K562 (cell line): ENCODE measurements around the gene TSC1. TPM values are rescaled to one million over a fixed set of nuclear protein-coding genes. Genes with fewer than 3 reads are reported as not detected.

Source experiments
- ATAC-seq: fragments of 200-7000 bp; cut with Tn5 transposase; 3 replicates; pipeline ENCODE4 v1.9.1; 2020; ENCODE audit warnings: moderate library complexity
- BruUV-seq: library from RNA; stranded (reverse); fragments of 400-500 nt; replicated peaks from 2 replicates; lab custom pipeline; 2021; lab: Mats Ljungman, UMichigan
- CTCF ChIA-PET: fragments of 300-600 bp; formaldehyde crosslinking; extraction: SDS; loops from one replicate; lab custom pipeline; 2021; ENCODE audit warnings: low intra/inter-chr PET ratio; lab: Yijun Ruan, JAX
- POLR2A ChIA-PET: fragments of 300-600, 350-650 bp; sonication (Branson Sonifier 250); formaldehyde crosslinking; extraction: SDS; loops from one replicate; lab custom pipeline; 2021; ENCODE audit warnings: antibody characterized with exemption, inconsistent platforms; lab: Yijun Ruan, JAX
- DNase-seq, 4 experiments: peaks; one replicate each; pipeline versions ENCODE4 v3.0.0 to v3.0.0-alpha.2; 2011 to 2018; ENCODE audit warnings: low spot score in 3 of 4, mixed read lengths in 3 of 4; ENCODE audit errors: extremely low read depth in 1 of 4
- FAIRE-seq: peaks from 2 replicates; lab custom pipeline; 2011; peaks lifted over from hg19 to GRCh38; lab: Jason Lieb, UNC
- H2AFZ ChIP-seq: 2 replicates; pipeline ENCODE4 v1.6.0; 2011; ENCODE audit warnings: low read depth, low read length, control low read depth, inconsistent platforms
- H3K27ac ChIP-seq: fragments of 200-600 bp; 3 replicates; pipeline ENCODE4 v1.8.0; 2011; ENCODE audit warnings: low read depth, mild to moderate bottlenecking, control low read depth, inconsistent platforms, low read length, moderate library complexity, mixed read lengths; ENCODE audit errors: extremely low read depth
- H3K27me3 ChIP-seq, 2 experiments: fragments of 300-600 bp in 1 of 2; 2 replicates in 1 of 2; 3 replicates in 1 of 2; pipeline versions ENCODE4 v1.6.0 to v1.8.0; 2011; ENCODE audit warnings: inconsistent platforms in 2 of 2, low read length in 2 of 2, mild to moderate bottlenecking in 1 of 2, mixed read lengths in 1 of 2, moderate library complexity in 1 of 2; ENCODE audit not compliant: control insufficient read depth in 2 of 2, insufficient read depth in 2 of 2
- H3K36me3 ChIP-seq: fragments of 300-600 bp; 3 replicates; pipeline ENCODE4 v1.8.0; 2011; ENCODE audit warnings: mild to moderate bottlenecking, low read length, inconsistent platforms; ENCODE audit not compliant: control insufficient read depth, insufficient read depth
- H3K4me1 ChIP-seq, 2 experiments: fragments of 200-600 bp in 1 of 2; replicated peaks in 1 of 2; 2 replicates in 1 of 2; 3 replicates in 1 of 2; pipeline versions ENCODE4 v1.5.1 to v1.8.0; 2011; ENCODE audit warnings: inconsistent platforms in 2 of 2, low read length in 2 of 2, mild to moderate bottlenecking in 1 of 2, mixed read lengths in 1 of 2, moderate library complexity in 1 of 2; ENCODE audit not compliant: control insufficient read depth in 2 of 2, insufficient read depth in 2 of 2
- H3K4me2 ChIP-seq: 2 replicates; pipeline ENCODE4 v1.6.1; 2011; ENCODE audit warnings: low read length, control low read depth, inconsistent platforms, mixed read lengths; ENCODE audit not compliant: insufficient read depth
- H3K4me3 ChIP-seq: fragments of 200-600 bp; sonication (generic), shearing (Covaris generic); 2 replicates; pipeline ENCODE4 v1.5.1; 2016; ENCODE audit warnings: control low read depth, inconsistent platforms
- H3K79me2 ChIP-seq: fragments of 200-600 bp; 3 replicates; pipeline ENCODE4 v1.8.0; 2011; ENCODE audit warnings: low read length, inconsistent platforms; ENCODE audit not compliant: control insufficient read depth, insufficient read depth
- H3K9ac ChIP-seq, 2 experiments: 2 replicates each; pipeline versions ENCODE4 v1.6.0 to v1.6.1; 2011; ENCODE audit warnings: low read depth in 2 of 2, low read length in 2 of 2, control low read depth in 1 of 2, inconsistent platforms in 1 of 2, mild to moderate bottlenecking in 1 of 2, mixed read lengths in 1 of 2; ENCODE audit not compliant: insufficient read depth in 1 of 2
- H3K9me1 ChIP-seq: one replicate; pipeline ENCODE4 v1.6.0; 2011; ENCODE audit warnings: inconsistent platforms, mild to moderate bottlenecking, low read length, moderate library complexity; ENCODE audit not compliant: control insufficient read depth, insufficient read depth
- H3K9me3 ChIP-seq: replicated peaks from 2 replicates; pipeline ENCODE4 v1.5.1; 2011; ENCODE audit warnings: low read depth, low read length, inconsistent platforms; ENCODE audit not compliant: control insufficient read depth, insufficient read depth
- H4K20me1 ChIP-seq: replicated peaks from 2 replicates; pipeline ENCODE4 v1.6.1; 2011; ENCODE audit warnings: low read length, inconsistent platforms, mixed read lengths; ENCODE audit not compliant: control insufficient read depth, insufficient read depth
- BRD4 ChIP-seq: fragments of 200-600 bp; sonication (generic); IDR thresholded peaks from 2 replicates; pipeline ENCODE4 v1.6.1; 2017; ENCODE audit warnings: inconsistent platforms
- ID3 ChIP-seq, 2 experiments: fragments of 250-450 bp in 1 of 2; fragments of 450-650 bp in 1 of 2; sonication (Bioruptor Pico) in 1 of 2; IDR thresholded peaks; 2 replicates each; pipeline versions ENCODE4 v1.6.1 to v1.8.0; 2016 to 2021; ENCODE audit warnings: mild to moderate bottlenecking in 2 of 2, moderate library complexity in 2 of 2, missing compliant biosample characterization in 1 of 2, missing genetic modification characterization in 1 of 2
- MEF2D ChIP-seq: conservative IDR thresholded peaks from 2 replicates; pipeline ENCODE4 v1.6.1; 2016; ENCODE audit warnings: low read depth, missing genetic modification characterization, missing compliant biosample characterization
- MXI1 ChIP-seq: IDR thresholded peaks from 2 replicates; pipeline ENCODE4 v1.6.1; 2011; ENCODE audit warnings: low read depth, mild to moderate bottlenecking, improper control_type of control experiment, low read length
- PCBP2 ChIP-seq: fragments of 200-400 bp; formaldehyde crosslinking; IDR thresholded peaks from 2 replicates; pipeline ENCODE4 v1.6.1; 2018; ENCODE audit warnings: low read length, low read depth, mild to moderate bottlenecking, moderate library complexity; ENCODE audit not compliant: poor library complexity, severe bottlenecking
- POLR3G ChIP-seq: IDR thresholded peaks from 2 replicates; pipeline ENCODE4 v1.6.1; 2011; ENCODE audit not compliant: insufficient read length, insufficient replicate concordance; ENCODE audit errors: extremely low read depth
- SETDB1 ChIP-seq: IDR thresholded peaks from one replicate; pipeline ENCODE4 v1.6.1; 2012; ENCODE audit warnings: low read length, control low read depth, inconsistent platforms
- SIN3A ChIP-seq, 2 experiments: fragments of 150-350 bp in 1 of 2; IDR thresholded peaks; 2 replicates each; pipeline ENCODE4 v1.6.1; 2011 to 2016; ENCODE audit warnings: borderline replicate concordance in 2 of 2, low read depth in 2 of 2, low read length in 2 of 2, mild to moderate bottlenecking in 2 of 2, moderate library complexity in 2 of 2; ENCODE audit not compliant: control insufficient read depth in 1 of 2
- SIX5 ChIP-seq, 2 experiments: IDR thresholded peaks; 2 replicates each; pipeline ENCODE4 v1.6.1; 2011; ENCODE audit warnings: low read length in 2 of 2, borderline replicate concordance in 1 of 2, low read depth in 1 of 2, mild to moderate bottlenecking in 1 of 2, moderate library complexity in 1 of 2; ENCODE audit not compliant: insufficient read depth in 1 of 2
- SMARCB1 ChIP-seq: IDR thresholded peaks from 2 replicates; pipeline ENCODE4 v1.6.1; 2011; ENCODE audit warnings: improper control_type of control experiment, low read depth; ENCODE audit not compliant: insufficient read length
- SP1 ChIP-seq: sonication (generic); formaldehyde crosslinking; IDR thresholded peaks from 2 replicates; pipeline ENCODE4 v1.8.1; 2022; ENCODE audit warnings: mild to moderate bottlenecking, missing genetic modification reagents
- TCFL5 ChIP-seq: fragments of 250-450 bp; sonication (Bioruptor Pico); conservative IDR thresholded peaks from 2 replicates; pipeline ENCODE4 v1.6.1; 2021; ENCODE audit warnings: mild to moderate bottlenecking, moderate library complexity, matching md5 sums
- ZBTB8A ChIP-seq: fragments of 450-650 bp; IDR thresholded peaks from 2 replicates; pipeline ENCODE4 v1.6.1; 2018; ENCODE audit warnings: mild to moderate bottlenecking, moderate library complexity; ENCODE audit not compliant: partially characterized antibody
- ZNF785 ChIP-seq: fragments of 250-450 bp; sonication (Bioruptor Pico); IDR thresholded peaks from 2 replicates; pipeline ENCODE4 v1.4.0; 2020; ENCODE audit warnings: mild to moderate bottlenecking
- WGBS: fragments of 100-300 bp; shearing (Covaris generic); methylation state at CpG from one replicate; pipeline ENCODE4 v1.1.6; 2016; ENCODE audit warnings: low coverage, mixed read lengths; ENCODE audit not compliant: insufficient coverage; ENCODE audit errors: missing lambda C conversion rate; 5-methylcytosine and 5-hydroxymethylcytosine counted together
- in situ Hi-C: fragments of 300-500 bp; cut with MboI; formaldehyde crosslinking; loops from 4 replicates; pipeline ENCODE4 v1.15.0; 2018; ENCODE audit warnings: inconsistent platforms, mixed read lengths
- intact Hi-C: fragments of 100-400 bp; cut with micrococcal nuclease; formaldehyde crosslinking; loops from 2 replicates; pipeline ENCODE4 v1.14.2; 2022
- polyA plus RNA-seq, 8 experiments: library from polyadenylated mRNA; depleted of rRNA in 4 of 8; stranded (reverse) in 5 of 8; unstranded in 3 of 8; fragments of >200 nt; fragmentation: Nextera tagmentation in 2 of 8; fragmentation: Illumina TruSeq in 1 of 8; extraction: Ambion mirVana in 2 of 8; extraction: Trizol in 1 of 8; gene quantifications; 2 replicates each; pipeline versions ENCODE4 v1.2.1 to v1.2.3, GENCODE V29; 2011 to 2014; ENCODE audit warnings: inconsistent platforms in 1 of 8, missing spikeins in 1 of 8
- total RNA-seq, 7 experiments: library from RNA; depleted of rRNA in 6 of 7; stranded (reverse); fragments of >200 nt in 6 of 7; fragmentation: Illumina TruSeq in 2 of 7; extraction: Trizol in 2 of 7; gene quantifications; 2 replicates each; pipeline versions ENCODE4 v1.2.1 to v1.2.3, GENCODE V29; 2011 to 2021; ENCODE audit warnings: low replicate concordance in 1 of 7
- TF ChIP-seq, protein P1 (sequence below): sonication (generic); formaldehyde crosslinking; IDR thresholded peaks from 2 replicates; pipeline ENCODE4 v1.8.0; 2022; ENCODE audit warnings: mild to moderate bottlenecking, low read depth, missing genetic modification reagents

TSC1 gene
- total and polyA plus RNA-seq, 9 of the 15 experiments (the other 6 are each of a cell fraction or from before 2014, with no cell fraction given), result 6.9 to 37.6 (median 18.6) TPM

- peak; percentile 86 to 95 (median 94) for DNase-seq
- Histone ChIP-seq H3K36me3 (no peaks in the 10 kb centered on the region), H3K27me3 (peaks cover 27 to 50% of the 10 kb centered on the region in 2 experiments; a peak in 4 of 5 replicates), H4K20me1 (peaks cover 4% of the 10 kb centered on the region; the same call in 1 of the 2 replicates), H3K4me1 (peaks cover 0 to 18% of the 10 kb centered on the region in 2 experiments; a peak in 3 of 5 replicates), H3K79me2 (no peaks in the 10 kb centered on the region), H3K4me3 (peak within 1 kb of the TSS; percentile 100), H3K4me2 (peak within 1 kb of the TSS; percentile 95), H3K9ac (peak within 1 kb of the TSS; percentile 88 to 92), H3K9me1 (no peaks in the 10 kb centered on the region), H2AFZ (peak within 1 kb of the TSS; percentile 100), H3K9me3 (no peaks in the 10 kb centered on the region), H3K27ac (peak within 1 kb of the TSS; percentile 68; the same call in 2 of the 3 replicates)
- in situ Hi-C loops (no loop called here), intact Hi-C loops (no loop called here)
- ATAC-seq, result peak; percentile 91
- WGBS, result 1% methylated on average over 71 of the region's 89 CpGs
- ChIA-PET POLR2A (interaction anchor here (0.7 to 0.9 kb wide), 2 partner anchors 11 to 196 kb away, joined by 3 read pairs; no protein-coding TSS in a partner anchor), CTCF (no interaction called here)
- TSS peak; percentile 65 for BruUV-seq
- FAIRE-seq, result no peak
- TF ChIP-seq SIX5 (IDR thresholded peaks at IDR 0.05; ENCODE audit: borderline replicate concordance in 1 of 2, insufficient read depth in 1 of 2, low read depth in 1 of 2, low read length in 2 of 2) (no peak), BRD4 (0 out of 2 replicates have a peak, but pooled peaks have one; percentile 66), SETDB1 (peak; percentile 43), MXI1 (peak; percentile 89), ZNF785 (CRISPR knock-in tag) (no peak), PCBP2 (no peak), TCFL5 (no peak), SP1 (CRISPR knock-in tag) (peak; percentile 90), ID3 (CRISPR knock-in tag; IDR thresholded peaks at IDR 0.05) (no peak), ID3 (tag; IDR thresholded peaks at IDR 0.05) (no peak), POLR3G (no peak), ZBTB8A (no peak), SMARCB1 (no peak), MEF2D (tag) (no peak), SIN3A (IDR thresholded peaks at IDR 0.05; ENCODE audit: borderline replicate concordance in 2 of 2, control insufficient read depth in 1 of 2, low read depth in 2 of 2, low read length in 2 of 2) (peak; percentile 96 to 97)
- TF ChIP-seq, protein P1, sequence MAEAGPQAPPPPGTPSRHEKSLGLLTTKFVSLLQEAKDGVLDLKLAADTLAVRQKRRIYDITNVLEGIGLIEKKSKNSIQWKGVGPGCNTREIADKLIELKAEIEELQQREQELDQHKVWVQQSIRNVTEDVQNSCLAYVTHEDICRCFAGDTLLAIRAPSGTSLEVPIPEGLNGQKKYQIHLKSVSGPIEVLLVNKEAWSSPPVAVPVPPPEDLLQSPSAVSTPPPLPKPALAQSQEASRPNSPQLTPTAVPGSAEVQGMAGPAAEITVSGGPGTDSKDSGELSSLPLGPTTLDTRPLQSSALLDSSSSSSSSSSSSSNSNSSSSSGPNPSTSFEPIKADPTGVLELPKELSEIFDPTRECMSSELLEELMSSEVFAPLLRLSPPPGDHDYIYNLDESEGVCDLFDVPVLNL (CRISPR knock-in tag), result no peak
These were observed 66.4 kb downstream of the TSC1 start, which contains the start of gene AK8 for GRCh38 chr9:132877824-132878694. Gene AK8 (minus strand): TSS chr9:132878284. CDS start chr9:132878255, 29 bp downstream.
